Effector CD8-positive, alpha-beta T cell (primary cell): ENCODE measurements around the gene ISY1.
"Not testable (repeated sequence)": the region's sequence is repeated elsewhere in the genome, so short reads cannot be mapped to it uniquely, and the experiment has no call there.

Experiments
- DNase-seq: peaks from one replicate; lab custom pipeline; 2025; lab: John Stamatoyannopoulos, UW

The ISY1 gene

DNA sequence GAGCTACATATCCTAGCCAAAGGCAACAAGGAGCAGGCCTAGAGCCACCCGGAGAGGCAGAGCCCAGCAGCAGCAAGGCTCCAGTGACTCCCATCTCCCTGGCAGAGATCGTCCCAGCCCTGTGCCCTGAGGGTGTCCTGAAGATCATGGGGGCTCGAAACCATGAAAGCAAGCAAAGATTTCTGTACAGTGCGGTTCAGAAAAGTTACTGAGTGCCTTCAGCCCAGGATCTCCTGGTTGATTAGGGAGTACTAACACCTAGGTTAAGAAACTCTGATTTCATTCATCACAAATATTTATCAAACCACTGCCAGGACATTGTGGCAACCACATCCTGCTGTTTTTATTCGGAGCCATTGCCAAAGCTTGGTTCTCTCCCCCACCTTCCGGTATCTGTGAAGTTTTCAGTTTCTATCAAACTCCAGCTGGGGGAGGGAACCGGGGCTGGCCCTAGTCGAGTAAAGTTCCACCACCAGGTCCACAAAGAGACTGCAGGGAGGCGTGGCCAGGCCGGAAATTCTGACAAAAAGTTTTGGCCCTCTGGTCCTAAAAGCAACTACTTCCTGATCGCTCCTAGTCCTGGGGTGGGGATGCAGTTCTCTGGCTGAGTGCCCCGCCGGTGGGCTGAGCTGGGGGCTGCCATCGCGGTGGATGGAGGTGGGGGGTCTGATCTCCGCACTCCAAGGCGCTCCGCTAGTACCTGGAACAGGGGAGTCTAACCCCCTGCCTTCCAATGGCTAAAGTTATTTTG lies 40.4 kb downstream of the ISY1 start:
- DNase-seq = peak; percentile 76

DNA sequence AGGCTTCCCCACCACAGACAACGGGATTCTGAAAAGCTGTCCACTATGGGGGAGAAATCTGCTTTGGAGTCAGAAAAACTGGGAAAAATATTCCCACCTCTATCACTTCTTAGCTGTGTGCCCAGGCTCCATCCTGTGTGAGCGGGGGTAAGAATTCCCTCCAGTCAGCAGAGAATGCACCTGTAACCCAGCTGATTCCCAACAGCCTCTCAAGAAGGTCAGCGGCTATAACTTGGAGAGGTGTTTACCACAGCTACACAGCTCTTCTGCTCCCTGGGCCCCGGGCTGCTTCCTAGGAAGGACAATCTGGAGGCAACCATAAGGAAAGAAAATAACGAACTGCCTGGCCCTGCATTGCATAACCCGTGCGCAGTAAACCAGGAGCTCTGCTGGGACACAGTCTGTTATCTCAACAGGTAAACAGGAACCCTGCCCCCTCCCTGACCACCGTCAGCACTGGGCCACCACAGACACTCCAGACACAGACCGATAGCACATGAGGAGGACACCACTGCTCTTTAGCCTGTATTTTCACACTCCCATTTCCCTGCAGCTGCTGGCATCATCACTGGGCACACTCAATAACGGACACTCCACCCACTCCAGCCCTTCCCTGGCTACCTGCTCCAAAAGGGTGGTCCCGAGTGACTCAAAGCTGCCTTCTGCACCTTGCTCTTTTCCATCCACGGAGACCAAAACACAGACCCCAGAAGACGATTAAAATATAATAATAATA lies 41.3 kb downstream of the ISY1 start:
- no peak for DNase-seq

DNA sequence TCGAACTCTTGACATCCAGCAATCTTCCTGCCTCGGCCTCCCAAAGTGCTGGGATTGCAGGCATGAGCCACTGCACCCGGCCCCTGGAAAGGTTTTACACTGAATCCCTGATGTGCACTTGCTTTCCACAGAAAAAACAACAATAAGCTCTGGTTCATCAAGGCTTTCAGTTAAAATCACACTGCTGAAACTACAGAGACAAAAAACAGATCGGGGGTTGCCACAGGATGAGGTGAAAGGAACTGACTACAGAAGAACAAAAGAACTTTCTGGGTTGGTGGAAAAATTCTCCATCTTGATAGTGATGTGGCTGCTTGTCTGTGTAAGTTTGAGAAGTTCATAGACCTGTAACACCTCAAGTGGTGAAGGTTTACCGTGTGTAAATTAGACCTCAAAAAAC lies 42.1 kb downstream of the ISY1 start:
- DNase-seq = peak; percentile 41

DNA sequence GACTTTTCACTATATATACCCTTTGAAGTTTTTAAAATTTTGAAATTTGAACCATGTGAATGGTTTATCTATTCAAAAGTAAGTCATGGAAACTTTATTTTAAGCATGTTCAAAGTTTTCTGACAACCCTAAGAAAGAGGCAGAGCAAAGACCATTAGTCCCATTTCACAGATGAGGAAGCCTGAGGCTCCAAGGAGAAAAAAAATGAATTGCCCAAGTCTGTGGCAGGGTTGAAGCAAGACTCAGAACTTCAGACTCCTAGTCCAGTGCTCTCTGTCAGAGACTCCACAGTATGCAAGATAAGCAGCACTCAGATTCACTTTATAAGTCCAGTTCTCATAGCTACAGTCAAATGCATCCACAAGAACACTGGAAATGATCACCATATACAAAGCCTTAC lies 43.7 kb downstream of the ISY1 start:
- DNase-seq = no peak

DNA sequence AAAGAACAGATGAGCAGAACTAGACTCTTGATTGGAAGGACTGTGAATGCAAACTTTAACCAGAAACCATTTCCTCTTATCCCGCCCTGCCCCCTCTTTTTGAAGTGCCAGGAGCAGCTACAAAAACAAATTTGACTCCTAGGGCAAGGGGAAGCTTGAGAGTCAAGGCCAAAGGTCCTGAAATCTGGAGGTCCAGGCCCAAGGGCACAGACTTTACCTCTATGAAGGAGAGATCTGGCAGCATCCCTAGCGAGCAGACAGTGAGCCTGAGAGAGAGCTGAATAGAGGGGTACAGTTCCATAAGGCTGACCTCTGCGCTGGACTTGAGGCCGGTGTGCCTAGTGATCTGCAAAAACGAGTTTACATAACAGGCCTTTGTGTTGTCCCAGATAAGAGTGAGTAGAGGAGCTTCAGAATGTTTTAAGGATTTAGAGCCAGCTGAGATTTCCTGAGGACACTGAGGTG lies 44.3 kb downstream of the ISY1 start:
- DNase-seq = no peak

DNA sequence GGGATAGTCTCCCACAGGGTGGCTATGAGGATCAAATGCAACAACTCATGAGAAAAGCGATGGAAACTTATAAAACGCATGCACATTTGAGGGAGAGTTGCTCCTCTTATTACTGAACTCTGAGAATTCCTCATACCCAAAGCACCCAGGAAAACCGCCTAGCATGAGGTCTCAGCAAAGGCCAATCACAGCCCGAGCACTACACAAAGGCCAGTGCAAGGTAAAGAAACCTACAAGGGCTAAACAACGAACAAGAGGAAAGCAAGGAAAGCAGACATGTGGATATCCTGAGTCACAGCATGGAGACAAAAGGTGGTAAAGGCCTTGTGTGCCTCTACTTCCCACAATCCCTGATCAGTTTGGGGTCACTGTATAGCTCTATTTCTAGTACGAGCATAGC lies 46.4 kb downstream of the ISY1 start:
- DNase-seq = no peak

DNA sequence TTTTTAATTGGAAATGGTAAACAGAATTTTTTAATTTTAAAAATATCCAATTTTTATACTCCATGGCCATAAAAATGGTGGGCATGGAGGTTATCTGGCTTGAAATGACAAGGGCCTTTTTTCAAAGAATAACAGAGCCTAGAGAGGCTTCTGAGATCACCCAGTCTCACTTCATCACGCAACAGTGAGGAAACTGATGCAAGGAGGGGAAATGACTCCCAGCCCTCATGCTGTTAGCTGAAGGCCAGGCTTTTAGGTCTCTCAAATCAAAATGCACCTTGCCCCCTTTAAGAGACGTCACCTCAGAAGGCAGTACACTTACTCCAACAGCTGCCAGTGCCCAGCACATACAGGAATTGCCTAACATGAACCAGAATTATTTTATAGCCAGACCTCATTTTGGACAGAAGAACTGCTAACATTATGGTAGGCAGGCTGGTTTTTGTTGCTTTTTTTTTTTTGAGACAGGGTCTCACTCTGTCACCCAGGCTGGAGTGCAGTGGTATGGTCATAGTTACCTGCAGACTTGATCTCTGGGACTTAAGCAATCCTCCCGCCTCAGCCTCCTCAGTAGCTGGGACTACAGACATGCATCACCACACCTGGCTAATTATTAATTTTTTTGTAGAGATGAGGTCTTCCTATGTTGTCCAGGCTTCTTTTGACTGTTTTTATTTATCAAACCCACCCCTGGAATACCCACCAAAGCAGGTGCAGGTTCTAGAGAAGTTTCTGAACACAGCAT lies 48.4 kb downstream of the ISY1 start:
- no peak for DNase-seq

DNA sequence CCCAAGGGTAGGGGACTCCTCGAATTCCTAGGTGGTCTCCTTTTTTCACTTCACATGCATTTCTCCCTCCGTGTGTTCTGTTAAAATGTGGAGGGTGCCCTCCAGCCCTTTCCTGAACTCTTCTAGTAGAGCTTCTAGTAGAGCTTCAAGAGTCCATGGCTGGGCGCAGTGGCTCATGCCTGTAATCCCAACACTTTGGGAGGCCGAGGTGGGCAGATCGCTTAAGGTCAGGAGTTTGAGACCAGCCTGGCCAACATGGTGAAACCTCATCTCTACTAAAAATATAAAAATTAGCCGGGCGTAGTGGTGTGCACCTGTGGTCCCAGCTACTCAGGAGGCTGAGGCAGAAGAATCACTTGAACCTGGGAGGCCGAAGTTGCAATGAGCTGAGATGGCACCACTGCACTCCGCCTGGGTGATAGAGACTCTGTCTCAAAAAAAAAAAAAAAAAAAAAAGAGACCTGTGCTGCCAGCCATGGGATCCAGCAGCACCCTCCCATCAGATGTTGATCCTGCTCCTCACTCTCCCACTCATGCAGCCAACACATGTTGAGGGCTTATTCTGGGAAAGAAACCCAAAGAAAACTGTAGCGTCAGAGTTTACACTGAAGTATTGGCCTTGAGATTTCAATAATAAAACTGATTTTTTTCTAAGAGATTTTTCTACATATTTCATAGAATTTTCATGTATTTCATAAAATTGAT lies 49.6 kb downstream of the ISY1 start:
- not testable (repeated sequence) for DNase-seq

DNA sequence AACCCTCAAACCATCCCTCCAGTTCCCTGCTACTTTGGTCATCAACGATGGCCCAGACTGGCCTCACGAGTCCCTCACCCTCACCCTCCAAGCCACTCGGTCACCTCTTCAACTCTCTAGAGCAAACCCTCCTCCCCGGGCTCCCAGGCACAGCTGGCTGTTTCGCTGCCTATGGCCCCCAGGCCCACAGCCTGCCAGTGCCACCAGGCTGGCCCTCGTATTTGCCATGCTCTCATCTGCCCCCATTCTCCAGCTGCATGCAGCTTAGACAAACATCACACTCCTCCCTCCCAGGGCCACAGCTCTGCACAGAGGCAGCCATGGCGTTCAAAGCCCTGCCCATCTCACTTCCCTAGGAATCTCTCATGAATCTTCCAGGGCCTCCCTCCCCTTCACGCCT lies 53.1 kb downstream of the ISY1 start:
- DNase-seq = no peak

DNA sequence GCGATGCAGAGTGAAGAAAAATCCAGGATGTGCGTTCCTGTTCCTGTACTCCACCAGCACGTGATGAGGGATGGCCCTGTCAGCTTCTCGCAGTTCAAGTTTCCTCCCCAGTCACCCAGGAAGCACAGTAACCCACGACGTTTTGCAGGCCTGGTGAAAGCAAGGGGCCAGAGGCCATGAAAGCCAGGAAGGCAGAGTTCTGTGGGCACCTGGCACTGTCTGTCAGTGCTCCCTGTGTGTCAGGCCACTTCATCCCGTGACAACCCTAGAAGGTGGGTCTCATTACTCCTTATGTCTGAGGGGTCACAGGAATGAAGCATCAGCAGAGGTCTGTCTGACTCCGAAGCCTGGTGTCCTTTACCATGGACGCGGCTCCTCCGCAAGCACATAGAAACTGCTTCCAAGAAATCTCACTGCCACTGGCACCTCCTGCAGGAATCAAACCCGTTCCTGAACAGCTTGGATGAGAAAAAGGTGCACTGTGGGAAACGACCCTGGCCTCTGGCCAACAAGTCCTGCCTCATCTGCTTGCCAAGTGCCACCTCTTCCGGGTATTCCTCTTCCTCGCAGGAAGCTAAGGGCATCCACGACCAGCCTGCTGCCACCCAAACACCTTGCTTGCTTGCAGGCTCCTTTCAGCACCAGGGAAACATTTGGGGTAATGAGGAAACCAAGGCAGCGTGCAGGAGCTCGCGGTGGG lies 53.8 kb downstream of the ISY1 start:
- DNase-seq = no peak

DNA sequence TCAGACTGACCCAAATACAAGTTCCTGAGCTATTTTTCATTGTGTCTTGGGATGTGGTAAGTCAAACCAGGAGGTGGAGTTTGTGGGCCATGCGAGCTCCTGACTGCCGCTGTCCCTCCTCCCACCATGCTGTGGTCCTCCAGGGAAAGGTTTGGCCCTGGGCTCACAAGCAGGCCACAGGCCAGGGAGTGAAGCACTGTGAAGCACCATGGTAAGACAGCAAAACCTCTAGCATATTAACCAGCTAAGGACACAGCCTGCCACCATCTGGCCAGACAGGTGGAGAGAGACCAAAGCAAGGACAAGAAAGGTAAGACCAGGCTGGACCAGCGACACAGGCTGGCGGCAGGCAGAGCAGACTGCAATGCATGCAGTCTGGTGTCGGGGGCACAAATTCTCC lies 54.5 kb downstream of the ISY1 start:
- DNase-seq = no peak

DNA sequence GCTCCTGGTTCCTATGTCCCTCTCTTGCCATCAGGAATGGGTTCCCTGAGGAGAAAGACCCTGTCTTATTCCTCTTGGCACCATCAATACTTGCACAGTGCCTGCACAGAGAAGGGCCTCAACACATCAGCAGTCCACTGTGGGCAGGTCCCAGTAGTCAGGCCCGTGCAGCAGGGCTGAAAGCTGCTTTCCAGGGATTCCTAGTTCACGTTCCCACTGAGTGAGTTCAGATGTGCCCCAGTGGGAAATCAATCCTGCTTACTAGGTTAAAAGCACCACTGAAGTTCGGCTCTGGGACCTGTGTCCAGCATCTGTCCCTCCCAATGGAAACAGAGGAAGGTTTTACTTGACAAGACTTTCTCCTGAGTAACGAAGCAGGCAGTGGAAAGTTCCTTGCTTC lies 55.0 kb downstream of the ISY1 start:
- no peak for DNase-seq

DNA sequence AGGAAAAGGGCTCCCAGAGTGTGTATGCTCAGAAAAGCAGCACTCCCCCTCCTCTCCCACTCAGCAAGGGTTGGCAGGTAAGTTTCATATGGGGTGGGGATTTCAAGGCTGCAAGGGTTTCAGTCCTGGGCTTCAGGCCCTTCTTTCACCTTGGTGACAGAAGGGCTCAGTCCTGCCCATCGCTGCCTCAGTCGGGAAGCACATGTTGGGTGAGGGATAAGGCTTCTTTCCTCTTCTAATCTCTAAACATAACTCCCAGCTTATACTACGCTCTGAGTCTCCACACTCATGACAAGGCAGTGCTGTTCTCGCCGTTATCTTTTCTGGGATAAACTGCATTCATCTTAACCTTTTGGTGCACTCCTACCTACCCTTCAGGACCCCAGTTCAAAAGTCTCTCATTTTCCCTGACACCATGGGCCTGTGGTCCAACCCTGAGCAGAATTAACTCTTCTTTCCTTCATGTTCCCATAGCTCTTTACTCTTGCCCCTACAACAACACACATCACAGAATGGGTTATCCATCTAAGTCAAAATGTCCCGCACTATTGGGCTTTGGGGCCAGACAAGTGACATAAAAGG lies 56.3 kb downstream of the ISY1 start:
- no peak for DNase-seq

DNA sequence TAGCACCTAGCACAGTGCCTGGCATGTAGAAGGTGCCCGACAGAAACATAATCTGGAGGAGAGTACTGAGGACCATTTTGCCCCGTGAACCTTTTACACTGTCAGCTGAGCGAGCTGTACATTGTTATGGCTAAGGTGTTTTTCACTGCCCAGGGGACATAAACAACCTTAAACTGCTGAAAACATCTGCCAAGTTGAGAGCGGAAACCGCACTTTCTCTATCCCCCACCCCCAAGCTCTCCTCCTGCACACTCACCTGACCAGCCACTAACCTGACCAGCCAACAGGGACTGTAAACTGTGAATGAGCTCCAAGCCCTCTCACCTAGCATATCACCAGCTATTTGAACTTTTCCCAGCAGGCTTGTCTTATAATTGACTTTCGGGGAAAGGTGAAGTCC lies 56.8 kb downstream of the ISY1 start:
- DNase-seq = no peak

DNA sequence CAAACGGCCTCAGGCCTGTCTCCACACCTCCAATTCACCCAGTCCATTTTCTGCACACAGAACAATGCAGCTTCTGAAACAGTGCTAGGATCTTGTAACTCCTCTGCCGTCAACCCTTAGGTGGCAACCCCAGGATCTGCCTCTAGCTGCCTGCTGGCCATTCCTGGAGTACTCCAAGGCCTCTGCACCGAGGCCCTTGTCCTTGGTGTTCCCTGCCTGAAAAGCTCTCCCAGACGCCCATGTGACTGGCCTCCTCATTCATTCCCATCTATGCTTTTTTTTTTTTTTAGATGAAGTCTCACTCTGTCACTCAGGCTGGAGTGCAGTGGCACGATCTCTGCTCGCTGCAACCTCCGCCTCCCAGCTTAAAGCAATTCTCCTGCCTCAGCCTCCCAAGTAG lies 57.6 kb downstream of the ISY1 start:
- DNase-seq = no peak

DNA sequence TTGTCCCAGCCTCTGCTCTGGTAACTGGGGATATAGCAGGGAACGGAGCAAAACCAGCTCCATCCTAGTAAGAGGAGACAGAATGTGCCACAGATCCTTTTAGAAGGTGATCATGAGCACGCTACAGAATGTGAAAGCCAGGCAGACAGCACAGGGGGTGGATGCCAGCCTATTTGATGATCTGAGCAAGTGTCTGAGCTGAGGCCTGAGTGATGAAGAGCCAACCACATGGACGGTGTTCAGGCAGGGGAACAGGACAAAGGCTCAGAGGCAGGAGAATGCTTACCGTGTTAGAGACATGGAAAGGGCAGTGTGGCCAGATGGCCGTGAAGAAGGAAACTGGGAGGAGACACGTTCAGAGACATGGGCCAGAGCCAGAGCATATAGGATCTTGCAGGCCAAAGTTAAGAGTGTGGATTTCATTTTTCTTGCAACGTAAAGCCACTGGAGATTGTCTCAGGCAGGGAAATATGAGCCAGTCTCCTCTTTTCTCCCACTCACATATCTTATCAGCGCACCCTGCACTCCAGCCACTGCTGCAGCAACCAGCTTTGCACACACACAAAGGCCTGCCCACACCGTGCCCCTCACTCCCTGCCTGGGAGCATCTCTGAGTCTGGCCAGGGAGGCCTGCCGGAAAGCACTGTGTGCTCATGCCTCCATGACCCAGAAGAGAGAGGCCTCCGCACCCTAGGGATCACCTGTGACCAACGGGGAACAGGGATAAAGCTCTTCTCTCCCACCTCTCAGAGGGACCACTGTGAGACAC lies 59.3 kb downstream of the ISY1 start:
- no peak for DNase-seq

DNA sequence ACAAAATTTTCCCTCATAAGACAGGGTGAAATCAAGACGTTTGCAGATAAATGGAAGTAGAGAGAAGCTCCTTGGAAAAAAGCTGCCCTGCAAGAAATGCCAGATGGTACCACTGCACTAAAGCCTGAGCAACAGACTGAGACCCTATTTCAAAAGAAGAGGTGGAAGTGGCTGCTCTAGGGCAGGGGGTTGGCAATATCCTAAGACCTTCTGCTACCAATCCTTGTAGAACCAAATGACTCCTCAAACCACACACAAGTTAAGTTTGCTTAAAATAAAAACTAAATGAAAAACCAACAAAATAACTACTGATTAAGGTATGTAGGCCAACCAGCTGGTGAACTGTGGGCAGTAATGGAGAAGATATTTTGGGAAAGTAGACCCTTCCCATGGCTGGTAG lies 60.6 kb downstream of the ISY1 start:
- no peak for DNase-seq

DNA sequence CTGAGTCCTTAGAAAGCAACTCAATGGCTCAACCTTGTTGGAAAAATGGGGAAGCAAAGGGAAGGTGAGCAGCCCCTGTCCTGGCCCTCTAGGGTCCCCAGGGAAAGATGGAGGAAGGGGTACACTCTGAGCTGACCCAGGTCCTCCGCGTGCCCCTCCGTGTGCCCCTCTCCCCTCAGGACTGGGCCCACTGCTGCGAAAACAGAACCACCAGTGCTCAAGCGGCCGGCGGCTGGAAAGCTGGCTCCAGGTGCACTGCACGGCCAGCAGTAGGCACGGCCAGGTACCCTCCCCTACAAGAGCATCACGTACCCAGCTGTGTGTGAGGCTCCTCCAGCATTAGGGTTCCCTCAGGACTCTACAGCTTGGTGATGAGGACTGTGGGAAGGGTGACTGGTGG lies 65.6 kb downstream of the ISY1 start:
- DNase-seq = no peak

DNA sequence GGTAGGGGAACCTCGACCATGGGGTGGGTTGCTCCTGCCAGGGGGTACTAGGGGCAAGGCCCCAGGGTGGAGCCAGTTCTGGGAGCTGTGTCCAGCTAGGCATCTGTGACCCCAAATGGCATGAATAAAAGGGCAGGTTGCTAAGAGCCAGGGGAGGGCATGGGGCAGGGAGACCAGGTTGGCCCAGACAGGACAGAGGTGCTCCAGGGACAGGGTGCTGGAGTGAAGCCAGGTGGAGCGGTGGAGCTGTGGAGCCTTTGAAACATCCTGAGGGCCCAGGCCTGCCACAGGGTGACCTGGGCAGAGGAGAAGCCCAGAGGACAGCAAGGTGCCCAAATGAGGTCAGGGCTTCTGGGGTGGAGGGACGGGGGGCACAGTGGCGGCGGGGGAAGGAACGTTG lies 72.6 kb downstream of the ISY1 start:
- not testable (repeated sequence) for DNase-seq

DNA sequence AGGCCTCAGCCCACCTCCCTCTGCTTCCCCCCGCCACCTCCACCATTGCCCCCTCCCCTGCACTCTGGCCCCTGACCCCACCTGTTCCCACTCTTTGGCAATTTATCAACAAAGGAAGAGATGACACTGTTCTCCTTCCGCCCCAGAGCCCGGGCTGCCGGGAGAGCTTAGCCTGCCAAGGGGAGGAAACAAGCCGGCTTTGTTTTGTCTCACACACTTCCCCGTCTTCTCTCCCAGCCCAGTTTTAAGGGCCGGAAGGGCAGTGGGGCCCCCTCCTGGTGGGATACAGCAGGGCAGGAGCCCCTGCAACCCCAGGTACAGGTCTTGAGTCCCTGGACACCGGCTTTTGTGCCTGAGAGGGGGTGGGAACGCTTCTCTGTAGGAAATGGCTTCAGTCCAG lies 73.0 kb downstream of the ISY1 start:
- not testable (repeated sequence) for DNase-seq
